ENCODE measurements around the gene FOXF2. TPM values are rescaled to one million over a fixed set of nuclear protein-coding genes. Genes with fewer than 3 reads are reported as not detected.

FOXF2 gene
- total RNA-seq, 1 donor from 2014 or later, result not detected

- no peaks in the 10 kb centered on the region for H3K36me3 Mint-ChIP-seq (ENCODE audit: insufficient read depth)
- no peaks in the 10 kb centered on the region for H3K9me3 Mint-ChIP-seq (ENCODE audit: low read depth)
- no peak for DNase-seq (ENCODE audit: low spot score, unreplicated experiment)
- no peak overlapping the region for H3K27ac Mint-ChIP-seq
- no peaks in the 10 kb centered on the region for H3K4me1 Mint-ChIP-seq (ENCODE audit: low read depth)
- H3K4me3 Mint-ChIP-seq (ENCODE audit: low read depth), result no peak overlapping the region
- peaks cover 39% of the 10 kb centered on the region for H3K27me3 Mint-ChIP-seq
- no peak for TF ChIP-seq CTCF (IDR thresholded peaks at IDR 0.05; ENCODE audit: unreplicated experiment)
Measured at GRCh38 chr6:1404713-1405098, 15.3 kb downstream of the FOXF2 start.

- no peaks in the 10 kb centered on the region for H3K36me3 Mint-ChIP-seq (ENCODE audit: insufficient read depth)
Measured at GRCh38 chr6:1405221-1405620, 15.8 kb downstream of the FOXF2 start.

GRCh38 chr6:1406306-1407072, 17.1 kb downstream of the FOXF2 start:
- peaks cover 39% of the 10 kb centered on the region for H3K27me3 Mint-ChIP-seq
- H3K4me1 Mint-ChIP-seq (ENCODE audit: low read depth), result no peaks in the 10 kb centered on the region
- no peaks in the 10 kb centered on the region for H3K36me3 Mint-ChIP-seq (ENCODE audit: insufficient read depth)
- DNase-seq (ENCODE audit: low spot score, unreplicated experiment), result no peak
- no peaks in the 10 kb centered on the region for H3K9me3 Mint-ChIP-seq (ENCODE audit: low read depth)
- no peak for TF ChIP-seq CTCF (IDR thresholded peaks at IDR 0.05; ENCODE audit: unreplicated experiment)
- no peak overlapping the region for H3K4me3 Mint-ChIP-seq (ENCODE audit: low read depth)
- no peak overlapping the region for H3K27ac Mint-ChIP-seq

More at GRCh38 chr6:1405221-1405620, 15.8 kb downstream of the FOXF2 start:
- H3K9me3 Mint-ChIP-seq (ENCODE audit: low read depth), result no peaks in the 10 kb centered on the region
- H3K4me3 Mint-ChIP-seq (ENCODE audit: low read depth), result no peak overlapping the region
- peaks cover 39% of the 10 kb centered on the region for H3K27me3 Mint-ChIP-seq
- no peaks in the 10 kb centered on the region for H3K4me1 Mint-ChIP-seq (ENCODE audit: low read depth)
- TF ChIP-seq CTCF (IDR thresholded peaks at IDR 0.05; ENCODE audit: unreplicated experiment), result no peak
- no peak overlapping the region for H3K27ac Mint-ChIP-seq
- DNase-seq (ENCODE audit: low spot score, unreplicated experiment), result no peak

- no peak for TF ChIP-seq CTCF (IDR thresholded peaks at IDR 0.05; ENCODE audit: unreplicated experiment)
- peaks cover 40% of the 10 kb centered on the region for H3K27me3 Mint-ChIP-seq
- H3K4me1 Mint-ChIP-seq (ENCODE audit: low read depth), result no peaks in the 10 kb centered on the region
- no peak for DNase-seq (ENCODE audit: low spot score, unreplicated experiment)
- no peak overlapping the region for H3K27ac Mint-ChIP-seq
- no peak overlapping the region for H3K4me3 Mint-ChIP-seq (ENCODE audit: low read depth)
- H3K36me3 Mint-ChIP-seq (ENCODE audit: insufficient read depth), result no peaks in the 10 kb centered on the region
- no peaks in the 10 kb centered on the region for H3K9me3 Mint-ChIP-seq (ENCODE audit: low read depth)
Measured at GRCh38 chr6:1407499-1407990, 18.2 kb downstream of the FOXF2 start.

- Mint-ChIP-seq H3K27me3 (peaks cover 52% of the 10 kb centered on the region), H3K27ac (no peak overlapping the region), H3K4me1 (ENCODE audit: low read depth) (no peaks in the 10 kb centered on the region), H3K36me3 (ENCODE audit: insufficient read depth) (no peaks in the 10 kb centered on the region), H3K9me3 (ENCODE audit: low read depth) (no peaks in the 10 kb centered on the region), H3K4me3 (ENCODE audit: low read depth) (no peak overlapping the region)
- TF ChIP-seq CTCF (IDR thresholded peaks at IDR 0.05; ENCODE audit: unreplicated experiment), result no peak
- no peak for DNase-seq (ENCODE audit: low spot score, unreplicated experiment)
Measured at GRCh38 chr6:1409774-1410465, 20.5 kb downstream of the FOXF2 start.
